Fibroblast of the aortic adventitia (primary cell): ENCODE results near the gene WDHD1. TPM values are rescaled to one million over a fixed set of nuclear protein-coding genes. Genes with fewer than 3 reads are reported as not detected.
A peak's percentile ranks its signal among the peaks of the same experiment; 100 is the strongest.

Experiments
- DNase-seq: peaks from one replicate; pipeline ENCODE4 v3.0.0-alpha.2; 2010; ENCODE audit warnings: low read depth
- H3K4me3 ChIP-seq: 2 replicates; pipeline ENCODE4 v1.5.1; 2011; ENCODE audit warnings: low read depth, mild to moderate bottlenecking, control low read depth, low read length, moderate library complexity
- CTCF ChIP-seq: IDR thresholded peaks from 2 replicates; pipeline ENCODE4 v1.5.1; 2011; ENCODE audit warnings: mild to moderate bottlenecking, low read length, control low read depth, inconsistent platforms; ENCODE audit not compliant: insufficient read depth
- total RNA-seq: library from RNA; depleted of rRNA; stranded (reverse); fragments of >200 nt; gene quantifications from 2 replicates; pipeline ENCODE4 v1.2.3, GENCODE V29; 2012; ENCODE audit warnings: low replicate concordance

WDHD1 gene
- total RNA-seq, 1 donor = 27.0 TPM

DNA sequence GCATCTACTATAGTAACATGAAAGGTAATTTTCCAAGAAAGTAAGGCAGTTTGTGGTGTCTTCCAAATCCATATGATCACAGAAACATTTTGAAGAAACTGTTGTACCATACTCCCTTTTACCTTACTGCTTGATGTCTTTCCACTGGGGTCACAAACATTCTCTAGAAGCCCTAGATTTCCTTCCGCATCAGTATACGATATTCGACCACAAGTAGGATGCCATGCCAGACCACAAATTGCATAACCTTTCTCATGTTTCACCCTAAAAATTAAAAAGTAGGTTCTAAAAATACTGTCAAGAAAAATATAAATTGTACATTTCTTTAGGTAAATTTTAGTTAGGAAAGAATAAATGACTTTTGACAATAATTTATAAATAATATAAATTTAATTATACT lies 26.5 kb downstream of the WDHD1 start:
- no peak for DNase-seq
- H3K4me3 ChIP-seq = no peak overlapping the region
- no peak for TF ChIP-seq CTCF

DNA sequence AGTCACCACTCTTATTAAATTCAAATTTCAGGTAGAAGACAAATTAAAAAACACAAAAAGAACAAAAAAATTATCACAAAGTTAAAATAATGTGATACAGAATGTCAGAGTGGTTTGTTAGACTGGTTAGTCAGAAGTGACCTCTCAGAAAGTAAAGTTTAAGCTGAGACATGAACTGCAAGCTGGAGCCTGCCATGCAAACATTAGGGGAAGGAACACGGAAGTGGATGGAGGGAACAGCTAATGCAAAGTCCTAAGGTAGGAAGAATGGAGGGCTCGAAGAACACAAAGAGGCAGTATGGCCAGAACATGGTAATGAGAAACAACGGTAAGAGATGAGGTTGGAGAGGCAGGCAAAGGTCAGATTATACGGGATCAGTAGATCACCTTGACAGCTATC lies 41.7 kb downstream of the WDHD1 start:
- H3K4me3 ChIP-seq = no peak overlapping the region
- DNase-seq = no peak
- TF ChIP-seq CTCF = no peak

DNA sequence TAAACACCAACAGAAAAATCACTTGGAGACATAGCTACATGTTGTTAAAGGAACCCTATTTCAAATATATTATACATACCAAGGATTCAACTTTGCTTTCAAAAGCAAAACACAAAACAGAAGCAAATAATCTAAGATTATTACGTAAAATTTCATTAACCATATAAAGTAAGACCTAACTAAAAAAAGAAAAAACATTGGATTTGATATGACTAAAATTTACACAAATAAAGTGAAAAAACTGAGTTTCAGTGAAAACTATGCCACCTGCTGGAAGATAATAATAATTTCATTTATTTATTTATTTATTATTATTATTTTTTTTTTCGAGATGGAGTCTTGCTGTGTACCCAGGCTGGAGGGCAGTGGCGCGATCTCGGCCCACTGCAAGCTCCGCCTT lies 45.2 kb downstream of the WDHD1 start:
- peak; percentile 50 for DNase-seq
- no peak overlapping the region for H3K4me3 ChIP-seq
- TF ChIP-seq CTCF = no peak

DNA sequence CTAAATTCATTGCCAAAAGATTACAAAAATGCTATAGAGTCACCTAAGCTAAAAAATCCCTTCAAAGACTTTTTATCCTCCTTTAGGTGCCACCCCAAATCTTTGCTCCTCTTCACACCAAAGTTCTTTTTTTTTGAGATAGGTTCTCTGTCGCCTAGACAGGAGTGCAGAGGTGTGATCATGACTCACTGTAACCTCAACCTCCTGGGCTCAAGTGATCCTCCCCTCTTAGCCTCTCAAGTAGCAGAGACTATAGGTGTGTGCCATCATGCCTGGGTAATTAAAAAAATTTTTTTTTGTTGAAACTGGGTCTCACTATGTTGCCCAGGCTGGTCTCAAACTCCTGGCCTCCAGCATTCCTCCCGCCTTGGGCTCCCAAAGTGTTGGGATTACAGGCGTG lies 47.9 kb downstream of the WDHD1 start:
- no peak for TF ChIP-seq CTCF
- DNase-seq = no peak
- H3K4me3 ChIP-seq = no peak overlapping the region

DNA sequence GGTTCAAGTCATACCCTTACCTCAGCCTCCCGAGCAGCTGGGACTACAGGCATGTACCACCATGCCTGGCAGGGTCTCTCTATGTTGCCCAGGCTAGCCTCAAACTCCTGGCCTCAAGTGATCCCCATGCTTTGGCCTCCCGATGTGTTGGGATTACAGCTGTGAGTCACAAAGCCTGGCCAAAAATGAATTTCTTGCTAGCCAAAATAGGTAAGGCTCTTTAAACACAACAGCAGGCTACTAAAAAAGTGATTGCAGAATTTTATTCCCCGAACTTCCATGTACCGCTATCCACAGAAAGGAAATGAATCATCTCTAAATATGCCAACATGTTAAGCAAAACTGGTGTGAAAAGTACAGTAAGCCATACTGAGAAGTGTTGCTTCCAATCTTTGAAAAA lies 50.6 kb downstream of the WDHD1 start:
- peak; percentile 86 for DNase-seq
- TF ChIP-seq CTCF = no peak
- no peak overlapping the region for H3K4me3 ChIP-seq

- no peak for TF ChIP-seq CTCF
- DNase-seq = peak; percentile 8
Observed at GRCh38 chr14:54975856-54976255, 51.0 kb downstream of the WDHD1 start.

GRCh38 chr14:54974788-54975414 lies 52.0 kb downstream of the WDHD1 start:
- TF ChIP-seq CTCF = no peak
- no peak for DNase-seq
- no peak overlapping the region for H3K4me3 ChIP-seq

More at GRCh38 chr14:54975856-54976255, 51.0 kb downstream of the WDHD1 start:
- no peak overlapping the region for H3K4me3 ChIP-seq
